HCT116 (cell line): ENCODE measurements around the gene MID1. TPM values are rescaled to one million over a fixed set of nuclear protein-coding genes. Genes with fewer than 3 reads are reported as not detected.

Experiments
- ATAC-seq: fragments of 200-7000 bp; cut with Tn5 transposase; 2 replicates; pipeline ENCODE4 v1.9.1; 2020; ENCODE audit warnings: mild to moderate bottlenecking, moderate library complexity
- BruUV-seq: library from RNA; stranded (reverse); fragments of 400-500 nt; replicated peaks from 2 replicates; lab custom pipeline; 2021; lab: Mats Ljungman, UMichigan
- CTCF ChIA-PET: fragments of 300-600 bp; sonication (Branson Sonifier 250); formaldehyde crosslinking; loops from one replicate; lab custom pipeline; 2021; ENCODE audit warnings: antibody characterized with exemption; lab: Charles Lee
- POLR2A ChIA-PET: fragments of 300-600, 350-600 bp; sonication (Branson Sonifier 250); formaldehyde crosslinking; loops from one replicate; lab custom pipeline; 2021; ENCODE audit warnings: antibody characterized with exemption; lab: Charles Lee
- RAD21 ChIA-PET, 2 experiments: fragments of 300-600 bp; sonication (Branson Sonifier 250); formaldehyde crosslinking; loops; one replicate each; lab custom pipeline; 2023; ENCODE audit warnings: low total read pairs in 2 of 2; ENCODE audit not compliant: uncharacterized antibody in 2 of 2, unreplicated experiment in 2 of 2, low non-redundant PET in 1 of 2; lab: Charles Lee
- DNase-seq: peaks from one replicate; pipeline ENCODE4 v3.0.0-alpha.2; 2010; ENCODE audit warnings: low read depth, low spot score
- H2AFZ ChIP-seq: fragments of 200-600 bp; shearing (Covaris generic), sonication (generic); 2 replicates; pipeline ENCODE4 v1.6.1; 2017; ENCODE audit warnings: low read depth, mixed run types, mixed read lengths, antibody characterized with exemption, low read length; ENCODE audit not compliant: poor library complexity, severe bottlenecking
- H3K27ac ChIP-seq: 2 replicates; pipeline ENCODE4 v1.5.1; 2012; ENCODE audit warnings: low read depth, low read length
- H3K27me3 ChIP-seq: fragments of 200-600 bp; sonication (generic); 2 replicates; pipeline ENCODE4 v1.6.1; 2016; ENCODE audit warnings: mixed run types, low read length, mixed read lengths; ENCODE audit not compliant: insufficient read depth
- H3K36me3 ChIP-seq, 2 experiments: fragments of 200-500 bp in 1 of 2; fragments of 200-600 bp in 1 of 2; sonication (Bioruptor generic) in 1 of 2; sonication (generic) in 1 of 2; 2 replicates each; pipeline versions ENCODE4 v1.5.1 to v1.6.1; 2014 to 2016; ENCODE audit warnings: low read length in 2 of 2, inconsistent platforms in 1 of 2, mixed read lengths in 1 of 2, mixed run types in 1 of 2; ENCODE audit not compliant: insufficient read depth in 2 of 2, control insufficient read depth in 1 of 2
- H3K4me1 ChIP-seq, 2 experiments: fragments of 200-600 bp in 1 of 2; sonication (generic) in 1 of 2; 2 replicates each; pipeline versions ENCODE4 v1.5.1 to v1.6.1; 2012 to 2017; ENCODE audit warnings: low read length in 2 of 2, inconsistent platforms in 1 of 2, mild to moderate bottlenecking in 1 of 2, mixed read lengths in 1 of 2, mixed run types in 1 of 2, moderate library complexity in 1 of 2; ENCODE audit not compliant: insufficient read depth in 2 of 2, control insufficient read depth in 1 of 2
- H3K4me2 ChIP-seq: fragments of 200-600 bp; sonication (generic); 2 replicates; pipeline ENCODE4 v1.6.1; 2017; ENCODE audit warnings: mixed run types, low read length, mixed read lengths
- H3K4me3 ChIP-seq, 2 experiments: fragments of 200-600 bp in 1 of 2; sonication (generic) in 1 of 2; replicated peaks in 1 of 2; 2 replicates each; pipeline ENCODE4 v1.5.1; 2011 to 2016; ENCODE audit warnings: low read length in 2 of 2, control low read depth in 1 of 2, low read depth in 1 of 2, mild to moderate bottlenecking in 1 of 2, mixed read lengths in 1 of 2, mixed run types in 1 of 2
- H3K79me2 ChIP-seq: fragments of 200-600 bp; sonication (generic); 2 replicates; pipeline ENCODE4 v1.6.1; 2017; ENCODE audit warnings: mild to moderate bottlenecking, mixed run types, low read length, moderate library complexity, mixed read lengths; ENCODE audit not compliant: insufficient read depth
- H3K9ac ChIP-seq: fragments of 200-600 bp; sonication (generic); 2 replicates; pipeline ENCODE4 v1.6.1; 2016; ENCODE audit warnings: low read length, mixed read lengths
- H3K9me2 ChIP-seq: fragments of 200-600 bp; sonication (generic), shearing (Covaris generic); 2 replicates; pipeline ENCODE4 v1.6.1; 2017; ENCODE audit warnings: mixed run types, mild to moderate bottlenecking, moderate library complexity; ENCODE audit not compliant: insufficient read depth
- H3K9me3 ChIP-seq, 2 experiments: fragments of 200-500 bp in 1 of 2; fragments of 200-600 bp in 1 of 2; sonication (Bioruptor generic) in 1 of 2; sonication (generic) in 1 of 2; 2 replicates each; pipeline ENCODE4 v1.6.1; 2014 to 2017; ENCODE audit warnings: low read length in 2 of 2, mixed read lengths in 2 of 2, inconsistent platforms in 1 of 2, low read depth in 1 of 2, mild to moderate bottlenecking in 1 of 2, mixed run types in 1 of 2, moderate library complexity in 1 of 2; ENCODE audit not compliant: control insufficient read depth in 1 of 2, insufficient read depth in 1 of 2
- H4K20me1 ChIP-seq: fragments of 200-600 bp; sonication (generic), shearing (Covaris generic); 2 replicates; pipeline ENCODE4 v1.6.1; 2017; ENCODE audit warnings: mixed run types, mild to moderate bottlenecking, moderate library complexity; ENCODE audit not compliant: insufficient read depth
- CBX3 ChIP-seq: IDR thresholded peaks from 2 replicates; pipeline ENCODE4 v1.6.1; 2012; ENCODE audit warnings: low read depth
- CEBPB ChIP-seq: IDR thresholded peaks from 2 replicates; pipeline ENCODE4 v1.6.1; 2012; ENCODE audit warnings: low read depth
- CTCF ChIP-seq, 3 experiments: fragments of 200-600 bp in 1 of 3; sonication (generic) in 1 of 3; IDR thresholded peaks in 2 of 3; conservative IDR thresholded peaks in 1 of 3; 2 replicates each; pipeline ENCODE4 v1.5.1; 2012 to 2017; ENCODE audit warnings: low read depth in 2 of 3, low read length in 2 of 3, antibody characterized with exemption in 1 of 3, borderline replicate concordance in 1 of 3, control low read depth in 1 of 3, mild to moderate bottlenecking in 1 of 3, mixed read lengths in 1 of 3, mixed run types in 1 of 3, moderate library complexity in 1 of 3; ENCODE audit not compliant: insufficient read depth in 1 of 3
- EGR1 ChIP-seq: IDR thresholded peaks from 2 replicates; pipeline ENCODE4 v1.6.1; 2012; ENCODE audit warnings: low read depth
- EZH2 ChIP-seq: fragments of 200-600 bp; sonication (generic); IDR thresholded peaks from 2 replicates; pipeline ENCODE4 v1.6.1; 2017; ENCODE audit warnings: antibody characterized with exemption, mixed run types
- EZH2phosphoT487 ChIP-seq: fragments of 200-600 bp; IDR thresholded peaks from 2 replicates; pipeline ENCODE4 v1.6.1; 2018; ENCODE audit warnings: antibody characterized with exemption, borderline replicate concordance
- FOSL1 ChIP-seq: IDR thresholded peaks from 2 replicates; pipeline ENCODE4 v1.6.1; 2012; ENCODE audit warnings: low read depth
- MAX ChIP-seq: IDR thresholded peaks from 2 replicates; pipeline ENCODE4 v1.6.1; 2012
- POLR2A ChIP-seq: IDR thresholded peaks from 2 replicates; pipeline ENCODE4 v1.7.0; 2011; ENCODE audit warnings: borderline replicate concordance; ENCODE audit not compliant: insufficient read depth, insufficient read length; ENCODE audit errors: extremely low read depth
- SP1 ChIP-seq: IDR thresholded peaks from 2 replicates; pipeline ENCODE4 v1.6.1; 2012; ENCODE audit warnings: low read depth
- TCF7L2 ChIP-seq: IDR thresholded peaks from 2 replicates; pipeline ENCODE4 v1.7.0; 2011; ENCODE audit warnings: borderline replicate concordance, inconsistent platforms; ENCODE audit not compliant: insufficient read depth, insufficient read length; ENCODE audit errors: extremely low read depth
- YY1 ChIP-seq: IDR thresholded peaks from 2 replicates; pipeline ENCODE4 v1.6.1; 2011; ENCODE audit warnings: low read length, low read depth, moderate library complexity, mild to moderate bottlenecking; ENCODE audit not compliant: insufficient replicate concordance; ENCODE audit errors: extremely low read depth
- ZBTB33 ChIP-seq: IDR thresholded peaks from 2 replicates; pipeline ENCODE4 v1.6.1; 2011; ENCODE audit warnings: mild to moderate bottlenecking, low read length, moderate library complexity; ENCODE audit not compliant: insufficient replicate concordance; ENCODE audit errors: extremely low read depth
- ZFX ChIP-seq: fragments of 450-650 bp; IDR thresholded peaks from 2 replicates; pipeline ENCODE4 v1.6.1; 2017
- ZNF274 ChIP-seq: fragments of 200-500 bp; sonication (Bioruptor generic); IDR thresholded peaks from 2 replicates; pipeline ENCODE4 v1.6.1; 2014; ENCODE audit warnings: mild to moderate bottlenecking, low read depth, low read length, inconsistent platforms
- intact Hi-C: fragments of 100-400 bp; cut with micrococcal nuclease; formaldehyde crosslinking; loops from 2 replicates; pipeline ENCODE4 v1.10.0; 2022
- total RNA-seq: library from RNA; stranded (reverse); gene quantifications from one replicate; pipeline ENCODE4 v1.2.1, GENCODE V29; 2021; ENCODE audit not compliant: unreplicated experiment

The MID1 gene
- total RNA-seq, 1 experiment from 2014 or later, result 48.8 TPM

DNA sequence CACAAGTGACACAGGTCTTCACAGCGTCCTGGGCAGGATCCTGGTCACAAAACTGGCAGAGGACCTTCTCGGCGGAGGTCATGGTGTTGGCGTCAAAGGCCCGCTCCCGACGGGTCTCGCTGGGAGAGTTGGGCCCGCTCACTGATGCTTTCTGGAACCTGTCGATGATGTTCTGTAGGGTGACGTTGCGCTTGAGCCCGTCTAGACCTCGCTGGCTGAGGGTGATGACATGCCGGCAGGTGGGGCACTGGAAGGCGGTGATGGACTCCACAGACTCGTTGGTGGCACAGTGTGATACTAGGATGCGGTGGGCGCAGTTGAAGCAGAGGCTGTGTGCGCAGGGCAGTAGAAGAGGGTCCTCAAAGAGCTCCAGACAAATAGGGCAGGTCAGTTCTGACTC, 53.2 kb downstream of the MID1 start:
- no peak for TF ChIP-seq POLR2A
- TF ChIP-seq ZNF274, result no peak
- no peak for TF ChIP-seq CTCF (IDR thresholded peaks at IDR 0.05 in 2 of 3, conservative IDR thresholded peaks at IDR 0.05 in 1 of 3; ENCODE audit: borderline replicate concordance in 1 of 3, insufficient read depth in 1 of 3, low read depth in 2 of 3, low read length in 2 of 3)
- no peak for TF ChIP-seq EZH2
- TF ChIP-seq SP1, result no peak
- TF ChIP-seq CBX3, result no peak
- no TSS peak for BruUV-seq
- peaks cover 39 to 59% of the 10 kb centered on the region in 2 experiments for H3K4me1 ChIP-seq
- intact Hi-C loops, result no loop called here
- RAD21 ChIA-PET, result no interaction called here
- peaks cover 98% of the 10 kb centered on the region for H3K79me2 ChIP-seq
- no peaks in the 10 kb centered on the region for H3K36me3 ChIP-seq
- ATAC-seq, result no peak
- no peaks in the 10 kb centered on the region for H3K9me2 ChIP-seq
- H3K4me2 ChIP-seq, result peak overlapping the region; percentile 42; the same call in 1 of the 2 replicates
- H3K27ac ChIP-seq, result peak overlapping the region; percentile 53; the same call in 1 of the 2 replicates
- no peak overlapping the region for H2AFZ ChIP-seq
- H3K27me3 ChIP-seq, result no peaks in the 10 kb centered on the region
- POLR2A ChIA-PET, result no interaction called here
- no peak for DNase-seq
- no peak overlapping the region for H3K9ac ChIP-seq
- no peaks in the 10 kb centered on the region for H3K9me3 ChIP-seq
- no peaks in the 10 kb centered on the region for H4K20me1 ChIP-seq
- H3K4me3 ChIP-seq, result no peak overlapping the region
- CTCF ChIA-PET, result no interaction called here

DNA sequence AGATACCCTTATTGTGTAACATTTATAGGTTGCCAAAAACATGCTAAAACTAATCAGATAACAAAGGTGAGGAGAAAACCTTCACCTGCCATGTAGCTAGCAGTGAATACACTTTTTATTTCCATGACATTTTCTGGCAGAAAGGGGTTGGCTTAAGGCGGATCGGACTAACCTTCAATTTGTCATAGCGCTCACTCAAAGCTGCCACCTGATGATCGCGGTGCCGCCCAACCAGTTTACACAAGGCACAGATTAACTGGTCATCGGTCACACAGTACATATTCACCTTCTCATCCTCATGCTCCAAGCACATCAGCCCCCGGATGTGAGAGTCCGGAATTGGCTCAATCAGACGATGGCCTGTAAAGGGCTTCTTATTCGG, 53.7 kb downstream of the MID1 start:
- Histone ChIP-seq H3K79me2 (peaks cover 98% of the 10 kb centered on the region), H3K4me1 (peaks cover 39 to 57% of the 10 kb centered on the region in 2 experiments), H3K4me3 (no peak overlapping the region), H4K20me1 (no peaks in the 10 kb centered on the region), H3K27ac (peak overlapping the region; percentile 53), H3K4me2 (peak overlapping the region; percentile 42; the same call in 1 of the 2 replicates), H3K27me3 (no peaks in the 10 kb centered on the region), H3K36me3 (no peaks in the 10 kb centered on the region), H3K9ac (peak overlapping the region; percentile 14; the same call in 1 of the 2 replicates), H3K9me2 (no peaks in the 10 kb centered on the region), H3K9me3 (no peaks in the 10 kb centered on the region), H2AFZ (no peak overlapping the region)
- RAD21 ChIA-PET, result no interaction called here
- no peak for ATAC-seq
- intact Hi-C loops, result no loop called here
- no TSS peak for BruUV-seq
- CTCF ChIA-PET, result no interaction called here
- POLR2A ChIA-PET, result no interaction called here
- no peak for DNase-seq
- TF ChIP-seq FOSL1 (no peak), CEBPB (no peak), ZFX (no peak), MAX (no peak), EZH2 (no peak), TCF7L2 (no peak), EZH2phosphoT487 (no peak), YY1 (no peak), EGR1 (no peak), ZBTB33 (no peak)
